Sigmoid colon (tissue), 4 donors: ENCODE results near the gene CD276.

Experiments used
- POLR2A ChIP-seq, 2 donors: fragments of 450-650 bp; IDR thresholded peaks; one replicate each; pipeline ENCODE4 v1.6.1; 2016; ENCODE audit warnings: antibody characterized with exemption in 2 of 2, mild to moderate bottlenecking in 2 of 2, moderate library complexity in 2 of 2
- POLR2AphosphoS5 ChIP-seq, 4 donors: sonication (generic); formaldehyde crosslinking; IDR thresholded peaks; one replicate each; pipeline ENCODE4 v1.6.1; 2017; ENCODE audit warnings: antibody characterized with exemption in 4 of 4
- TF ChIP-seq, protein P1 (sequence below), 4 experiments: fragments of 450-650 bp in 3 of 4; fragments of 200-600 bp in 1 of 4; IDR thresholded peaks; one replicate each; pipeline ENCODE4 v1.5.1; 2016 to 2019; ENCODE audit warnings: antibody characterized with exemption in 4 of 4, mild to moderate bottlenecking in 3 of 4, moderate library complexity in 2 of 4

DNA sequence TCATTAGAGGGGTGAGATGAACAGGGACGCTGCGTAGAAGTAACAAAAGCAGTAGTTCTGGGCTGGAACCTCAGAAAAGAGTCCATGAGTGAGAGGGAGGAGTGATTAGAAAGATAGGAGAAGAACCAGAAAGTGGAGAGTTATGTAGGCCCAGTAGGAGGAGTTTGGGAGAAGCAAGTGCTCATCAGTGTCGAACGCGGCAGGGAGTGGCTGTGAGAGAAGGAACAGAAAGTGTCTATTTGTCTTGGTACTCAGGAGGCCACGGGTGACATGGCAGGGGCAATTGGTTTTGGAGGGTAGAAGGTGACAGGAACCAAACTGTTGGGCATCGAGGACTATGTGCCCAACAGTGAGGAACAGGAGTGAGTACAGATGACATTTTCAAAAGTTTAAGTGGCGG lies 70.3 kb downstream of the CD276 start:
- TF ChIP-seq POLR2AphosphoS5 (IDR thresholded peaks at IDR 0.05) = no peak
- no peak for TF ChIP-seq POLR2A (IDR thresholded peaks at IDR 0.05)
- TF ChIP-seq, protein P1, sequence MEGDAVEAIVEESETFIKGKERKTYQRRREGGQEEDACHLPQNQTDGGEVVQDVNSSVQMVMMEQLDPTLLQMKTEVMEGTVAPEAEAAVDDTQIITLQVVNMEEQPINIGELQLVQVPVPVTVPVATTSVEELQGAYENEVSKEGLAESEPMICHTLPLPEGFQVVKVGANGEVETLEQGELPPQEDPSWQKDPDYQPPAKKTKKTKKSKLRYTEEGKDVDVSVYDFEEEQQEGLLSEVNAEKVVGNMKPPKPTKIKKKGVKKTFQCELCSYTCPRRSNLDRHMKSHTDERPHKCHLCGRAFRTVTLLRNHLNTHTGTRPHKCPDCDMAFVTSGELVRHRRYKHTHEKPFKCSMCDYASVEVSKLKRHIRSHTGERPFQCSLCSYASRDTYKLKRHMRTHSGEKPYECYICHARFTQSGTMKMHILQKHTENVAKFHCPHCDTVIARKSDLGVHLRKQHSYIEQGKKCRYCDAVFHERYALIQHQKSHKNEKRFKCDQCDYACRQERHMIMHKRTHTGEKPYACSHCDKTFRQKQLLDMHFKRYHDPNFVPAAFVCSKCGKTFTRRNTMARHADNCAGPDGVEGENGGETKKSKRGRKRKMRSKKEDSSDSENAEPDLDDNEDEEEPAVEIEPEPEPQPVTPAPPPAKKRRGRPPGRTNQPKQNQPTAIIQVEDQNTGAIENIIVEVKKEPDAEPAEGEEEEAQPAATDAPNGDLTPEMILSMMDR (IDR thresholded peaks at IDR 0.05) = no peak
